ENCODE results near the gene CPPED1.
A peak's percentile ranks its signal among the peaks of the same experiment; 100 is the strongest.
"Not testable (repeated sequence)": the region's sequence is repeated elsewhere in the genome, so short reads cannot be mapped to it uniquely, and the experiment has no call there.

CPPED1 gene

DNA sequence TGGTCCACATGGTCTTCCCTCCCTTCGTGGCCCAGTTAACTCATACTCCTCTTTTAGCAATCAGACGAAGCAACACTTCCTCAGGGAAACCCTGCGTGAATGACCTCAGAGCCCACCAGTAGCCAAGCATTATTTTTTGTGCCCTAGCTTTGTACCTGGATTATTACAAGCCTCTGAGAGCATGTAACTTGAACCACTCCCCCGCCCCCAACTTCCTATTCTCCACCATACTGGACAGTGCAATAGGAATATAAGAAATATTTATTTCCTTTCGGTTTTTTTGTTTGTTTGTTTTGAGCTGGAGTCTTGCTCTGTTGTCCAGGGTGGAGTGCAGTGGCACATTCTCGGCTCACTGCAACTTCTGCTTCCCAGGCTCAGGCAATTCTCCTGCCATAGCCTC lies 2.9 kb downstream of the CPPED1 start:
- no peak overlapping the region for H3K4me3 ChIP-seq (ENCODE audit: low read depth, low read length)
- no peak for DNase-seq (ENCODE audit: low read depth)
- TF ChIP-seq, protein P1, sequence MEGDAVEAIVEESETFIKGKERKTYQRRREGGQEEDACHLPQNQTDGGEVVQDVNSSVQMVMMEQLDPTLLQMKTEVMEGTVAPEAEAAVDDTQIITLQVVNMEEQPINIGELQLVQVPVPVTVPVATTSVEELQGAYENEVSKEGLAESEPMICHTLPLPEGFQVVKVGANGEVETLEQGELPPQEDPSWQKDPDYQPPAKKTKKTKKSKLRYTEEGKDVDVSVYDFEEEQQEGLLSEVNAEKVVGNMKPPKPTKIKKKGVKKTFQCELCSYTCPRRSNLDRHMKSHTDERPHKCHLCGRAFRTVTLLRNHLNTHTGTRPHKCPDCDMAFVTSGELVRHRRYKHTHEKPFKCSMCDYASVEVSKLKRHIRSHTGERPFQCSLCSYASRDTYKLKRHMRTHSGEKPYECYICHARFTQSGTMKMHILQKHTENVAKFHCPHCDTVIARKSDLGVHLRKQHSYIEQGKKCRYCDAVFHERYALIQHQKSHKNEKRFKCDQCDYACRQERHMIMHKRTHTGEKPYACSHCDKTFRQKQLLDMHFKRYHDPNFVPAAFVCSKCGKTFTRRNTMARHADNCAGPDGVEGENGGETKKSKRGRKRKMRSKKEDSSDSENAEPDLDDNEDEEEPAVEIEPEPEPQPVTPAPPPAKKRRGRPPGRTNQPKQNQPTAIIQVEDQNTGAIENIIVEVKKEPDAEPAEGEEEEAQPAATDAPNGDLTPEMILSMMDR (conservative IDR thresholded peaks at IDR 0.05; ENCODE audit: low read depth, low read length): no peak

DNA sequence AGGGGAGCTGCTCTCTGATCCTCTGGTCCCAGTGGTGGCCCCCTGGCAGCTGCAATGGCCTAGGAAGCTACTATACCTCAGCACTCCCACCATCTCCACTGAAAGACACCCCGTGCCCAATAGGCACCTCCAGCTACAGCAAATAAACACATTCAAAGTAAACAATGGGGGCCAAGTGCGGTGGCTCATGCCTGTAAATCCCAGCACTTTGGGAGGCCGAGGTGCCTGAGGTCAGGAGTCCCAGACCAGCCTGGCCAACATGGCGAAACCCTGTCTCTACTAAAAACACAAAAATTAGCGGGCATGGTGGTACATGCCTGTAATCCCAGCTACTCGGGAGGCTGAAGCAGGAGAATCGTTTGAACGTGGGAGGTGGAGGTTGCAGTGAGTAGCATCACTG lies 3.7 kb downstream of the CPPED1 start:
- DNase-seq (ENCODE audit: low read depth): not testable (repeated sequence)

DNA sequence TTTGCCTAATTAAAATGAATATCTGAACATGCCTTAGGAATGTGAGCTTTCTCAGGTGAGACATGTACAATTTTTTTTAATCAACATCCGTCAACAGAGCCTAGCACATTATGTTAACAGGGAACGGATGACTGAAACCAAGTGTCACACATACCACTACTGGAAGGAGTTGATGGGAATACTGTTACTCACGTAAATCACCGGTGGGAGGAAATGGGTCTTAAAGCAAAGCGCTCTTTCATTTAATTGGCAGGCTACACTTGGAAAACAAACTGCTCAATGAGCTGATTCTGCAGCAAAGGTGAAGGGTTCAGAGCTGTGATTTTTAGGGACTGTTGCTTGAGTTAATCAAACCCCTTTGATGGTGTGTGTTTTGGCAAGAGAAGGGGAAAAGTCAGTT lies 4.8 kb downstream of the CPPED1 start:
- no peak for DNase-seq (ENCODE audit: low read depth)
- no peak overlapping the region for H3K4me3 ChIP-seq (ENCODE audit: low read depth, low read length)
- TF ChIP-seq, protein P1 (conservative IDR thresholded peaks at IDR 0.05; ENCODE audit: low read depth, low read length): no peak

More for the DNA sequence above, 3.7 kb downstream of the CPPED1 start:
- H3K4me3 ChIP-seq (ENCODE audit: low read depth, low read length): not testable (repeated sequence)

DNA sequence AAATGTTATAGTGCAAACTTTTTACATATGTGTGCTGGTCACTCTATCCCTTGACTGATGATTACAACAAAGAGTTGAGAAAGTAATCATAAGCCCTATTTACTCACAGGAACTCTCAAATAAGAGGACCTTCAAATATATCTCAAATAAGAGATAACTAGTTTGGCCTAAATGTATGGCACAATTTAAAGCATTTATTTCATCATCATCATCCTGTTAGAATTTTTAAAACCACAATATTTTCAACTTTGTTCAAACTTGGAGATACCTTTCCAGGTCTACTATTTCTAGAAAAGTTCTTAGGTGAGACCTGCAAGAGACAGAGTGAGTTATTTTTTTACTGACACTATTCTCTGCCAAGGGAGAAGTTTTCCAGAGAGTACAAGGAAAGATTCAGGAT lies 5.5 kb downstream of the CPPED1 start:
- DNase-seq (ENCODE audit: low read depth): no peak
- H3K4me3 ChIP-seq (ENCODE audit: low read depth, low read length): no peak overlapping the region
- TF ChIP-seq, protein P1 (conservative IDR thresholded peaks at IDR 0.05; ENCODE audit: low read depth, low read length): no peak

DNA sequence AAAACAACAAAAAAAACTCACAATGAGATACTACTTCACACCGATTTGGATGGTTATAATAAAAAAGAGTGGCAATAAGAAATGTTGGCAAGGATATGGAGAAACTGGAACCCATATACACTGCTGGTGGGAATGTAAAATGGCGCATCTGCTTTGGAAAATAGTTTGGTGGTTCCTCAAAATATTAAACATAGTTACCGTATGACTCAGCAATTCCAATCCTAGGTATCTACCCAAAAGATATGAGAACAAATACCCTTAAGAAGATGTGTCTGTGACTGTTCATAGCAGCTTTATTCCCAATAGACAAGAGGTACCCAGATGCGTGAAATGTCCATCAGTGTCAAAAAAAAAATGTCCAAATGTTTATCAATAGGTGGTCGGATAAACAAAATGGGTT lies 7.2 kb downstream of the CPPED1 start:
- peak; percentile 27 for DNase-seq (ENCODE audit: low read depth)
- H3K4me3 ChIP-seq (ENCODE audit: low read depth, low read length): no peak overlapping the region
- TF ChIP-seq, protein P1 (conservative IDR thresholded peaks at IDR 0.05; ENCODE audit: low read depth, low read length): no peak

DNA sequence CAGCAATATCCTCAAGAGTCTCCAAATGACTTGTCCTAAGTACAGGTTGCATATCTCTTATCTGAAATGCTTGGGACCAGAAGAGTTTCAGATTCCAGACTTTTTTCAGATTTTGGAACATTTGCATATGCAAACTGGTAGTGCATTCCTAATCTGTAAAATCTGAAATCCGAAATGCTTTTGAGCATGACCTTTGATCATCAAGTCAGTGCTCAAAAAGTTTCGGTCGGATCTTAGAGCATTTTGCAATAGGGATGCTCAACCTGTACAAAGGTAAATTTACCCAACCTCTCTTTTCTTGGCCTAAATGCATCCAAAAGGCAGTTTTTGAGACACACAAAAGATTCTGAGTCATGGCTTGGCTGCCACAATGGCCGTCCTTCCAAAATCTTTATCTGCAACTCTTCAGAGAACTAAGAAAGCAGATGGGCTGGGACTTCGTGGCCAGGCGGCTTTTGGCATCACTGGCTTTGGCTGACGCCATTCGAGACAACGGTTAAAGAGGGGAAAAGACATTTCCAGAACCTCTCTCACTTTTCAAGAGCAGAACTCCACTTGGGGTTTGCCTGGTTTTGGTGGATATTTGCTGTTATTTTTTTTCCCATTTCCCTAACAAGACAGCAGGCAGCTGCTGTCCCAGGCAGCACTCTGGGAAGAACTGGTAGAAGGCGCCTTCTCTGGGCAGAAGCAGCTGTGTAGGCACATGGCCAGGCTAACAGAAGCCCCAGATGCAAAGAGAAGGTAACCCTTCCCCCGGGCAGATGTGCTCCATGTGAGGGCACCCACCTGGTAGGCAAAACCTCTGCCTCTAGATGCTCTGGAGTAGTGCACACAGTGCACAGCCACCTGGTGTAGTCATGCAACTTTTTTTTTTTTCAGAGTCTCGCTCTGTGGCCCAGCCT lies 8.9 kb downstream of the CPPED1 start:
- TF ChIP-seq, protein P1 (conservative IDR thresholded peaks at IDR 0.05; ENCODE audit: low read depth, low read length): no peak
- no peak overlapping the region for H3K4me3 ChIP-seq (ENCODE audit: low read depth, low read length)
- DNase-seq (ENCODE audit: low read depth): no peak

DNA sequence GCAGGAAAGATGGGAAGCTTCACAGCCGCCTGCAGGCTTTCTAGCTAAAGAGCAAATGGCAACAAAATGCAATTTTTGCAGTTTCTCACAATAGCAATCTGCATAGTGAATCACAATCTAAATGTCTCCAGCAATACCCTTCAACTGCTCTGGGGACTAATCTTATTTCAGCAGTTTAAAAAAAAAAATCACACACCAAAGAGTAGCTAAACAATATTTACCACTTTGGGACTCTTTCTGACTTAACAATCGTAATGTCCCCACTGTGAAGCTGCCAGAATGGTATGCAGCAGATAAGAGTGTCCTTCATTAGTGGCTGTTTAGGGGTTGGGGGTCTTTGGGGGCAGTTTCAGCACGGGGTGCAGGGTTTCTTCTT lies 9.8 kb downstream of the CPPED1 start:
- TF ChIP-seq, protein P1 (conservative IDR thresholded peaks at IDR 0.05; ENCODE audit: low read depth, low read length): no peak
- no peak overlapping the region for H3K4me3 ChIP-seq (ENCODE audit: low read depth, low read length)
- DNase-seq (ENCODE audit: low read depth): no peak
